ENCODE data around the gene NWD2. TPM values are rescaled to one million over a fixed set of nuclear protein-coding genes. Genes with fewer than 3 reads are reported as not detected.

Gene NWD2
- total RNA-seq, 1 experiment from 2014 or later, result not detected

DNA sequence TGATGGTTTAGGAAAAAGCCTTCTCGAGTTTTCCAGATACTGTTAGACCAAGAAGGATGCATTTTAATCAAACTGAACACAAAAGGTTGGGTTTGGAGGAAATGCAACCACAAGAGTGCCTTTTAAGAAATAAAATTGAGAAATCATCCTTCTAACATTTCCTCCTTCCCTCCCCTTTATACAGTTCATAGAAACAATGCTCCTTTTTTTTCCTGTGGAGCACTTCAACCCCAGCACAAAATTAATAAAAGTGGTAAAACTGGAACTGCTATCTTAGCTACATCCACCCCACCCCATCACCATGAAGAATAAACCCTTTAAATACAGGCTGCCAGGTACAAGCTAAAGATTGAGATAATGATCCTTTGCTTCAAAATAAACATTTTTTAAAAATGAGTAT, 230.5 kb downstream of the NWD2 start:
- no peak overlapping the region for H2AK5ac ChIP-seq (ENCODE audit: insufficient read length, low read length)
- no peaks in the 10 kb centered on the region for H3K9me3 ChIP-seq (ENCODE audit: control insufficient read depth, low read depth, low read length)
- H3T11ph ChIP-seq (ENCODE audit: low read length), result no peak overlapping the region
- H2AFZ ChIP-seq (ENCODE audit: low read length), result no peak overlapping the region
- H3K4me2 ChIP-seq (ENCODE audit: insufficient read depth, insufficient read length, low read length), result no peak overlapping the region
- Mint-ChIP-seq H3K36me3 (ENCODE audit: insufficient read depth in 1 of 3, low read depth in 3 of 3) (no peaks in the 10 kb centered on the region; a peak in 2 of 7 replicates), H3K27ac (no peak overlapping the region), H3K9me3 (no peaks in the 10 kb centered on the region), H3K4me1 (no peaks in the 10 kb centered on the region), H3K27me3 (ENCODE audit: low read depth) (no peaks in the 10 kb centered on the region; the same call in 1 of the 2 replicates), H3K4me3 (no peak overlapping the region)
- WGBS (ENCODE audit: extremely low coverage, insufficient read length, low lambda C conversion rate), result no CpG with 5 or more reads among the region's 1 CpG
- no peak overlapping the region for H3K56ac ChIP-seq (ENCODE audit: insufficient read length, low read depth, low read length)
- no peaks in the 10 kb centered on the region for H3K23me2 ChIP-seq (ENCODE audit: insufficient read length, low read depth, low read length, poor library complexity, severe bottlenecking)
- H3K27ac ChIP-seq (ENCODE audit: insufficient read length, low read depth, low read length), result no peak overlapping the region
- no peak overlapping the region for H3K14ac ChIP-seq (ENCODE audit: insufficient read depth, low read length)
- no peak overlapping the region for H3K23ac ChIP-seq (ENCODE audit: insufficient read length, low read depth, low read length)
- no peak overlapping the region for H3K18ac ChIP-seq (ENCODE audit: insufficient read length, low read depth, low read length)
- no peak overlapping the region for H2BK5ac ChIP-seq (ENCODE audit: insufficient read length, low read length)
- H2BK120ac ChIP-seq (ENCODE audit: low read depth, low read length, poor library complexity, severe bottlenecking), result no peak overlapping the region
- no peak overlapping the region for H2BK20ac ChIP-seq (ENCODE audit: low read depth, low read length, poor library complexity, severe bottlenecking)
- TF ChIP-seq, protein P1, sequence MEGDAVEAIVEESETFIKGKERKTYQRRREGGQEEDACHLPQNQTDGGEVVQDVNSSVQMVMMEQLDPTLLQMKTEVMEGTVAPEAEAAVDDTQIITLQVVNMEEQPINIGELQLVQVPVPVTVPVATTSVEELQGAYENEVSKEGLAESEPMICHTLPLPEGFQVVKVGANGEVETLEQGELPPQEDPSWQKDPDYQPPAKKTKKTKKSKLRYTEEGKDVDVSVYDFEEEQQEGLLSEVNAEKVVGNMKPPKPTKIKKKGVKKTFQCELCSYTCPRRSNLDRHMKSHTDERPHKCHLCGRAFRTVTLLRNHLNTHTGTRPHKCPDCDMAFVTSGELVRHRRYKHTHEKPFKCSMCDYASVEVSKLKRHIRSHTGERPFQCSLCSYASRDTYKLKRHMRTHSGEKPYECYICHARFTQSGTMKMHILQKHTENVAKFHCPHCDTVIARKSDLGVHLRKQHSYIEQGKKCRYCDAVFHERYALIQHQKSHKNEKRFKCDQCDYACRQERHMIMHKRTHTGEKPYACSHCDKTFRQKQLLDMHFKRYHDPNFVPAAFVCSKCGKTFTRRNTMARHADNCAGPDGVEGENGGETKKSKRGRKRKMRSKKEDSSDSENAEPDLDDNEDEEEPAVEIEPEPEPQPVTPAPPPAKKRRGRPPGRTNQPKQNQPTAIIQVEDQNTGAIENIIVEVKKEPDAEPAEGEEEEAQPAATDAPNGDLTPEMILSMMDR (conservative IDR thresholded peaks at IDR 0.05), result no peak
- no peak overlapping the region for H4K5ac ChIP-seq (ENCODE audit: insufficient read length, low read depth, low read length)
- no peak overlapping the region for H3K9ac ChIP-seq (ENCODE audit: extremely low read depth, insufficient read length, low read length)
- no peaks in the 10 kb centered on the region for H4K20me1 ChIP-seq (ENCODE audit: control insufficient read depth, insufficient read depth, insufficient read length)
- H4K8ac ChIP-seq (replicated peaks; ENCODE audit: insufficient read length, low read depth, low read length), result no peak overlapping the region
- H4K91ac ChIP-seq (ENCODE audit: insufficient read length, low read depth, low read length), result no peak overlapping the region
- H3K27me3 ChIP-seq (ENCODE audit: insufficient read depth, low read length), result no peaks in the 10 kb centered on the region
- no peaks in the 10 kb centered on the region for H3K79me1 ChIP-seq (ENCODE audit: insufficient read depth, low read depth, low read length, poor library complexity, severe bottlenecking)
- H3K4ac ChIP-seq (ENCODE audit: low read depth, low read length), result no peak overlapping the region
- H2BK12ac ChIP-seq (ENCODE audit: insufficient read length, low read depth, low read length), result no peak overlapping the region
- no peak for DNase-seq
- no peaks in the 10 kb centered on the region for H3K4me1 ChIP-seq (ENCODE audit: insufficient read depth, low read length)
- no peaks in the 10 kb centered on the region for H3K79me2 ChIP-seq (ENCODE audit: insufficient read depth, low read length)
- H2BK15ac ChIP-seq (ENCODE audit: low read depth, low read length), result no peak overlapping the region

Data from H9 (cell line).